Gastrocnemius medialis (tissue), 4 donors: ENCODE data around the gene CELF4.

Experiments used
- CTCF ChIP-seq, 5 experiments: fragments of 450-650 bp in 3 of 5; fragments of 200-600 bp in 2 of 5; sonication (generic) in 2 of 5; IDR thresholded peaks in 4 of 5; conservative IDR thresholded peaks in 1 of 5; 1 replicate in 4 of 5; 2 replicates in 1 of 5; pipeline ENCODE4 v1.5.1; 2016 to 2019; ENCODE audit warnings: antibody characterized with exemption in 5 of 5, mild to moderate bottlenecking in 3 of 5, moderate library complexity in 3 of 5
- POLR2A ChIP-seq, 2 donors: fragments of 450-650 bp; IDR thresholded peaks; one replicate each; pipeline ENCODE4 v1.6.1; 2017; ENCODE audit warnings: antibody characterized with exemption in 2 of 2, mild to moderate bottlenecking in 2 of 2, moderate library complexity in 2 of 2

- no peak for TF ChIP-seq CTCF (IDR thresholded peaks at IDR 0.05 in 4 of 5, conservative IDR thresholded peaks at IDR 0.05 in 1 of 5)
- no peak for TF ChIP-seq POLR2A (IDR thresholded peaks at IDR 0.05)
These were observed 119.8 kb downstream of the CELF4 start for GRCh38 chr18:37445836-37446235.
